Lung (tissue), 13 donors: ENCODE data around the gene AGBL4. TPM values are rescaled to one million over a fixed set of nuclear protein-coding genes. Genes with fewer than 3 reads are reported as not detected.

Source experiments
- ATAC-seq: fragments of 200-7000 bp; cut with Tn5 transposase; one replicate; pipeline ENCODE4 v1.9.1; 2020; ENCODE audit warnings: moderate number of reproducible peaks; ENCODE audit not compliant: insufficient read depth, low FRiP score
- DNase-seq, 3 donors: peaks; one replicate each; pipeline ENCODE4 v3.0.0-alpha.2; 2013 to 2017
- H3K27ac ChIP-seq, 2 donors: one replicate each; pipeline ENCODE4 v1.5.1; 2013; ENCODE audit warnings: mild to moderate bottlenecking in 2 of 2, moderate library complexity in 2 of 2, control low read depth in 1 of 2, inconsistent platforms in 1 of 2, low read depth in 1 of 2, low read length in 1 of 2
- H3K27me3 ChIP-seq, 3 donors: one replicate each; pipeline ENCODE4 v1.5.1; 2013; ENCODE audit warnings: low read length in 2 of 3; ENCODE audit not compliant: control insufficient read depth in 3 of 3, insufficient read depth in 3 of 3
- H3K36me3 ChIP-seq, 4 donors: one replicate each; pipeline ENCODE4 v1.5.1; 2013; ENCODE audit warnings: low read length in 4 of 4, mild to moderate bottlenecking in 1 of 4, moderate library complexity in 1 of 4; ENCODE audit not compliant: control insufficient read depth in 4 of 4, insufficient read depth in 4 of 4
- H3K4me1 ChIP-seq, 5 donors: one replicate each; pipeline ENCODE4 v1.5.1; 2013; ENCODE audit warnings: low read length in 5 of 5, mild to moderate bottlenecking in 2 of 5, moderate library complexity in 1 of 5; ENCODE audit not compliant: control insufficient read depth in 5 of 5, insufficient read depth in 5 of 5
- H3K4me3 ChIP-seq: one replicate; pipeline ENCODE4 v1.5.1; 2013; ENCODE audit warnings: mild to moderate bottlenecking, control low read depth, moderate library complexity
- H3K9ac ChIP-seq, 2 donors: one replicate each; pipeline ENCODE4 v1.5.1; 2013; ENCODE audit warnings: low read length in 2 of 2, control low read depth in 1 of 2; ENCODE audit not compliant: insufficient read depth in 1 of 2
- H3K9me3 ChIP-seq, 4 donors: one replicate each; pipeline ENCODE4 v1.5.1; 2013; ENCODE audit warnings: low read length in 3 of 4, mild to moderate bottlenecking in 1 of 4, moderate library complexity in 1 of 4; ENCODE audit not compliant: control insufficient read depth in 4 of 4, insufficient read depth in 3 of 4
- WGBS, 2 donors: extraction: QIAGEN DNeasy Blood & Tissue Kit; methylation state at CpG; one replicate each; pipeline ENCODE4 v1.1.7; 2013; 5-methylcytosine and 5-hydroxymethylcytosine counted together
- polyA plus RNA-seq, 2 donors: library from polyadenylated mRNA; stranded (reverse); fragments of 200-250 nt; gene quantifications; one replicate each; pipeline ENCODE4 v1.2.1, GENCODE V29; 2013
- small RNA-seq: library from RNA; depleted of rRNA; stranded (forward); fragments of <200 nt; gene quantifications from one replicate; pipeline ENCODE3, GENCODE V24; 2014; ENCODE audit warnings: low replicate concordance
- total RNA-seq, 2 donors: library from RNA; depleted of rRNA in 1 of 2; stranded (reverse); fragments of >200 nt in 1 of 2; gene quantifications; one replicate each; pipeline ENCODE4 v1.2.1, GENCODE V29; 2014 to 2021
- TF ChIP-seq, protein P1 (sequence below): IDR thresholded peaks from 2 replicates; pipeline ENCODE4 v1.5.1; 2012; ENCODE audit warnings: mild to moderate bottlenecking; ENCODE audit errors: control extremely low read depth, extremely low read depth
- donor health status: control.
- donor health status: control.
- donor health status: Bipolar disorder and iron deficiency.
- donor health status: healthy.
- donor health status: DM: yes; HTN: yes; CAD: no.

Gene AGBL4
- total and polyA plus RNA-seq, 4 donors, result 0.24 to 7.5 (median 2.6) TPM

DNA sequence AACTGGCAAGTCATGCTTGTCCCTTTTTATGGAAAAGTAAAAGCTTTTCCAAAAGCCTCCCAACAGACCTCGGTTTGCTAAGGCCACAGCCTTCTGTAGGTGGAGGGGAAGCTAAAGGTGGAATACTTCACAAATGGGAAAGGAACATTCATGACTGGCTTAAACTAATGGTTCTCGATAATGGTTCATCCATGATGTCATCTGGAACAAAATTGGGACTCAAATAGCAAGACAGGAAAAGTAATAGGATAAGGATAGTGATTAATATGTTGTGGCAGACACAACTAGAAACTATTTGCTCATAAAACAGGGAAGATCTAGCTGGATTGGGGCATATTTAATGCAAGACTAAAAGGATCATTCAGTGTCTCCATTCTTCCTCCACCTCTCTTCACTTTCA lies 1535.0 kb downstream of the AGBL4 start:
- Histone ChIP-seq H3K27me3 (no peaks in the 10 kb centered on the region), H3K4me1 (peaks cover 0 to 25% (median 9%) of the 10 kb centered on the region in 5 donors), H3K9ac (no peak overlapping the region), H3K4me3 (no peak overlapping the region), H3K36me3 (no peaks in the 10 kb centered on the region), H3K27ac (no peak overlapping the region), H3K9me3 (no peaks in the 10 kb centered on the region)
- TF ChIP-seq, protein P1, sequence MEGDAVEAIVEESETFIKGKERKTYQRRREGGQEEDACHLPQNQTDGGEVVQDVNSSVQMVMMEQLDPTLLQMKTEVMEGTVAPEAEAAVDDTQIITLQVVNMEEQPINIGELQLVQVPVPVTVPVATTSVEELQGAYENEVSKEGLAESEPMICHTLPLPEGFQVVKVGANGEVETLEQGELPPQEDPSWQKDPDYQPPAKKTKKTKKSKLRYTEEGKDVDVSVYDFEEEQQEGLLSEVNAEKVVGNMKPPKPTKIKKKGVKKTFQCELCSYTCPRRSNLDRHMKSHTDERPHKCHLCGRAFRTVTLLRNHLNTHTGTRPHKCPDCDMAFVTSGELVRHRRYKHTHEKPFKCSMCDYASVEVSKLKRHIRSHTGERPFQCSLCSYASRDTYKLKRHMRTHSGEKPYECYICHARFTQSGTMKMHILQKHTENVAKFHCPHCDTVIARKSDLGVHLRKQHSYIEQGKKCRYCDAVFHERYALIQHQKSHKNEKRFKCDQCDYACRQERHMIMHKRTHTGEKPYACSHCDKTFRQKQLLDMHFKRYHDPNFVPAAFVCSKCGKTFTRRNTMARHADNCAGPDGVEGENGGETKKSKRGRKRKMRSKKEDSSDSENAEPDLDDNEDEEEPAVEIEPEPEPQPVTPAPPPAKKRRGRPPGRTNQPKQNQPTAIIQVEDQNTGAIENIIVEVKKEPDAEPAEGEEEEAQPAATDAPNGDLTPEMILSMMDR, result no peak
- ATAC-seq, result no peak
- WGBS, 2 donors, result 85 to 94% methylated on average over 2 of the region's 2 CpGs
- no peak for DNase-seq

Small RNAs within 50 kb of the gene (small RNA-seq; reads per million reads assigned to genes)
- not detected for gene AL390023.1

Other genes starting within 250 kb of the AGBL4 start
- gene ELAVL4, start 85.0 kb upstream of the AGBL4 start, total RNA-seq, result under 1 TPM; 0.55 to 0.74 TPM
- gene ELAVL4, start 85.0 kb upstream of the AGBL4 start, polyA plus RNA-seq, result under 1 TPM; 0.03 to 0.04 TPM